Measurements from ENCODE around the gene ELOB. TPM values are rescaled to one million over a fixed set of nuclear protein-coding genes. Genes with fewer than 3 reads are reported as not detected.

Gene ELOB
- total and polyA plus RNA-seq, 10 of the 15 experiments (the other 5 are each of a cell fraction or from before 2014, with no cell fraction given) = 86.9 to 823 (median 263) TPM

DNA sequence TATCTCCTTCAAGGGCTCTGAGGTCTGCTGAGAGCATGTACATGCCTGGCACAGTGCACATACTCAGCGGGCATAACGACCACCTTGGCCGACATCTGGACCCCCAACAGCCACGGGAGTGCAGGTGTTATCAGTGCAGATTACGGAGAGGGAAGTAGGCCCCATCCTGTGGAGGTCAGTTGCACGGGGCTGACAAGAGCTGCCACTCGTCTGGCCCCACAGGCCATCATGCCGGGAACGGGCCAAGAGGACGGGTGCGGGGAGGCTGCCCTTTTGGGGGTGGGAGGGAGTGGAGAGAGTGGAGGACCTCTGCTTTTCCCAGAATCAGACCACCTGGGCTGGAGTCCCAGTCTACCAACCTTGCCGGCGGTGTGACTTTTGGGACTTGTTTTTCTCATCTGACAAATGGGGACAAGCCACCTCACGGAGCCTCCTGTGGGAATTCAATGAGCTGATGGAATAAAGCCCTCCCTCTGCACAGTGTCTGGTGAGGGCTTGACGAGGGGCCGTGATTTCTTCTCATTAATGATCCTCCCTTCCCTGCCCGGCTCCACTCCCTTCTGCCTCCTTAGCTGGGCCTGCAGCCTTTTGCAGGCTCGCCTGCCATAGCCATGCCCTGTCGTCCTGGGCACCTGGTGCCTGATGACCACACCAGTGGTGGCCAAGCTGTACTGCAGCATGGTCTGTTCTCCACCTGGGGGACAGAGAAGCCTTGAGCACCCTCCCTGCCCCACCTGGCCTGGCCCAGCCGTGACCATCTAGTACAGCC is 5.7 kb upstream of the ELOB start:
- CTCF ChIA-PET = no interaction called here

More for the DNA sequence above, 5.7 kb upstream of the ELOB start:
- ChIA-PET POLR2A (no interaction called here), SMC1A (ENCODE audit: uncharacterized antibody, unreplicated experiment) (no interaction called here), RAD21 (ENCODE audit: unreplicated experiment) (no interaction called here)
- Histone ChIP-seq H3K9me3 (replicated peaks; ENCODE audit: control insufficient read depth, insufficient read depth, low read length) (no peaks in the 10 kb centered on the region), H3K27ac (ENCODE audit: control insufficient read depth, insufficient read depth) (no peak overlapping the region), H2AFZ (ENCODE audit: control insufficient read depth, low read depth, low read length) (no peak overlapping the region), H3K4me1 (ENCODE audit: control insufficient read depth, insufficient read depth, low read length) (0 out of 2 replicates have a peak, but pooled peaks cover 4% of the 10 kb centered on the region), H3K9ac (ENCODE audit: control insufficient read depth, insufficient read depth, low read length) (no peak overlapping the region), H3K4me2 (ENCODE audit: control insufficient read depth, insufficient read depth) (no peak overlapping the region), H3K27me3 (replicated peaks in 1 of 2; ENCODE audit: control insufficient read depth in 2 of 2, insufficient read depth in 2 of 2, low read length in 1 of 2) (peaks cover 2 to 4% of the 10 kb centered on the region in 2 experiments; a peak in 3 of 4 replicates), H3K36me3 (ENCODE audit: control insufficient read depth in 2 of 2, insufficient read depth in 2 of 2, low read length in 1 of 2) (no peaks in the 10 kb centered on the region), H3K4me3 (no peak overlapping the region), H3K79me2 (ENCODE audit: control insufficient read depth, insufficient read depth, low read length) (peaks cover 9% of the 10 kb centered on the region), H4K20me1 (ENCODE audit: control insufficient read depth, insufficient read depth) (no peaks in the 10 kb centered on the region)
- in situ Hi-C loops (cut with MboI) = no loop called here
- BruUV-seq (replicated peaks) = no TSS peak
- no peak for FAIRE-seq
- TF ChIP-seq SPI1 (IDR thresholded peaks at IDR 0.05; ENCODE audit: borderline replicate concordance, insufficient read depth, low read depth, low read length) (no peak), GATAD2B (conservative IDR thresholded peaks at IDR 0.05; ENCODE audit: low read depth) (no peak), IRF4 (IDR thresholded peaks at IDR 0.05; ENCODE audit: low read depth, low read length) (no peak), RCOR1 (conservative IDR thresholded peaks at IDR 0.05; ENCODE audit: low read depth, low read length) (no peak), IRF3 (IDR thresholded peaks at IDR 0.05) (no peak), CHD2 (IDR thresholded peaks at IDR 0.05; ENCODE audit: borderline replicate concordance, low read depth, low read length) (no peak), SMARCA5 (IDR thresholded peaks at IDR 0.05) (no peak), CUX1 (IDR thresholded peaks at IDR 0.05; ENCODE audit: insufficient replicate concordance, low read depth, low read length) (no peak), ZNF384 (IDR thresholded peaks at IDR 0.05; ENCODE audit: borderline replicate concordance, low read depth, low read length) (no peak), SMAD1 (IDR thresholded peaks at IDR 0.05; ENCODE audit: low read depth, partially characterized antibody) (no peak)
- TF ChIP-seq, protein P1, sequence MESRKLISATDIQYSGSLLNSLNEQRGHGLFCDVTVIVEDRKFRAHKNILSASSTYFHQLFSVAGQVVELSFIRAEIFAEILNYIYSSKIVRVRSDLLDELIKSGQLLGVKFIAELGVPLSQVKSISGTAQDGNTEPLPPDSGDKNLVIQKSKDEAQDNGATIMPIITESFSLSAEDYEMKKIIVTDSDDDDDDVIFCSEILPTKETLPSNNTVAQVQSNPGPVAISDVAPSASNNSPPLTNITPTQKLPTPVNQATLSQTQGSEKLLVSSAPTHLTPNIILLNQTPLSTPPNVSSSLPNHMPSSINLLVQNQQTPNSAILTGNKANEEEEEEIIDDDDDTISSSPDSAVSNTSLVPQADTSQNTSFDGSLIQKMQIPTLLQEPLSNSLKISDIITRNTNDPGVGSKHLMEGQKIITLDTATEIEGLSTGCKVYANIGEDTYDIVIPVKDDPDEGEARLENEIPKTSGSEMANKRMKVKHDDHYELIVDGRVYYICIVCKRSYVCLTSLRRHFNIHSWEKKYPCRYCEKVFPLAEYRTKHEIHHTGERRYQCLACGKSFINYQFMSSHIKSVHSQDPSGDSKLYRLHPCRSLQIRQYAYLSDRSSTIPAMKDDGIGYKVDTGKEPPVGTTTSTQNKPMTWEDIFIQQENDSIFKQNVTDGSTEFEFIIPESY (IDR thresholded peaks at IDR 0.05) = no peak
- intact Hi-C loops (cut with micrococcal nuclease; ENCODE audit: unreplicated experiment) = no loop called here
- ATAC-seq = peak; percentile 47; the same call in 2 of the 3 replicates
- 52% methylated on average over 16 of the region's 20 CpGs for WGBS (ENCODE audit: insufficient coverage, insufficient replicate concordance, low lambda C conversion rate, missing lambda C conversion rate)
- DNase-seq (ENCODE audit: low read depth, low spot score) = no peak
